Activated naive CD4-positive, alpha-beta T cell treated with anti-CD3 and anti-CD28 coated beads for 36 hours (primary cell): Measurements from ENCODE around the gene CACNA2D3. TPM values are rescaled to one million over a fixed set of nuclear protein-coding genes. Genes with fewer than 3 reads are reported as not detected.

Experiments used
- CTCF ChIA-PET: fragments of 350-600 bp; sonication (Branson Sonifier 250); formaldehyde crosslinking; loops from one replicate; lab custom pipeline; 2021; ENCODE audit warnings: antibody characterized with exemption; lab: Charles Lee
- DNase-seq: peaks from one replicate; pipeline ENCODE4 v3.0.0-alpha.2; 2020
- H3K27ac Mint-ChIP-seq: one replicate; pipeline ENCODE4 v1.8.0; 2021; ENCODE audit warnings: mild to moderate bottlenecking, mixed read lengths
- H3K27me3 Mint-ChIP-seq: one replicate; pipeline ENCODE4 v1.8.0; 2021; ENCODE audit warnings: low read depth, mixed read lengths
- H3K36me3 Mint-ChIP-seq: one replicate; pipeline ENCODE4 v1.8.0; 2021; ENCODE audit warnings: low read depth, mixed read lengths
- H3K4me1 Mint-ChIP-seq: one replicate; pipeline ENCODE4 v1.8.0; 2021; ENCODE audit warnings: low read depth, mixed read lengths
- H3K4me3 Mint-ChIP-seq: one replicate; pipeline ENCODE4 v1.8.0; 2021; ENCODE audit warnings: mild to moderate bottlenecking, moderate library complexity, mixed read lengths
- H3K9me3 Mint-ChIP-seq: one replicate; pipeline ENCODE4 v1.8.0; 2021; ENCODE audit warnings: mixed read lengths
- intact Hi-C: fragments of 100-400 bp; cut with micrococcal nuclease; formaldehyde crosslinking; loops from one replicate; pipeline ENCODE4 v1.15.1; 2023
- total RNA-seq, 2 experiments: library from RNA; stranded (reverse); gene quantifications; one replicate each; pipeline ENCODE4 v1.2.3, GENCODE V29; 2021

The CACNA2D3 gene
- total RNA-seq, 2 experiments from 2014 or later = not detected

DNA sequence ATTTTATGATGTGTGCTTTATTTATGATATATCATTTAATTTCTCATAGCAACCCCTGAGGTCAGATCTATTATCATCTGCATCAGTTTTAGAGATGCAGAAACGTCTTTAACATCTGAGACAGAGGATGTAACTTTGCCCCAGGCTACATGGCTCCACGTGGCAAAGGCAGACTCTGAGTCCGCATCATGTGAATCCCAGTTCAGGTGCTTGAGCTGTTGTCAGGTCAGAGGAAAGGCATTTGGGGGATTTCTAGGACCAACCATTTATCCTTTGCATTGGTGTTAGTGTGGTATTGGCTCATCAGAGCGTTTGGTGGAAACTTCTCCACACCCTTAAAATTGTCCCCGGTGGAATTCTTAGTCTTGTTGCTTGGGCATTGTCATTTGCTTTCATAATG lies 10.8 kb downstream of the CACNA2D3 start:
- intact Hi-C loops = no loop called here
- CTCF ChIA-PET = no interaction called here
- Mint-ChIP-seq H3K9me3 (no peaks in the 10 kb centered on the region), H3K27me3 (peaks cover 12% of the 10 kb centered on the region), H3K4me3 (no peak overlapping the region), H3K4me1 (no peaks in the 10 kb centered on the region), H3K36me3 (no peaks in the 10 kb centered on the region), H3K27ac (no peak overlapping the region)
- DNase-seq = no peak

- H3K27ac Mint-ChIP-seq = no peak overlapping the region
- no peaks in the 10 kb centered on the region for H3K36me3 Mint-ChIP-seq
- intact Hi-C loops = no loop called here
- H3K9me3 Mint-ChIP-seq = no peaks in the 10 kb centered on the region
- H3K4me1 Mint-ChIP-seq = no peaks in the 10 kb centered on the region
- DNase-seq = no peak
- CTCF ChIA-PET = no interaction called here
- no peak overlapping the region for H3K4me3 Mint-ChIP-seq
- peaks cover 5% of the 10 kb centered on the region for H3K27me3 Mint-ChIP-seq
Observed at GRCh38 chr3:54134155-54134554, 11.8 kb downstream of the CACNA2D3 start.

GRCh38 chr3:54134713-54135112 lies 12.4 kb downstream of the CACNA2D3 start:
- Mint-ChIP-seq H3K4me3 (no peak overlapping the region), H3K27ac (no peak overlapping the region), H3K27me3 (peaks cover 5% of the 10 kb centered on the region), H3K4me1 (no peaks in the 10 kb centered on the region), H3K9me3 (no peaks in the 10 kb centered on the region), H3K36me3 (no peaks in the 10 kb centered on the region)
- DNase-seq = no peak
- CTCF ChIA-PET = no interaction called here
- intact Hi-C loops = no loop called here

- DNase-seq = no peak
- Mint-ChIP-seq H3K36me3 (no peaks in the 10 kb centered on the region), H3K4me3 (no peak overlapping the region), H3K4me1 (no peaks in the 10 kb centered on the region), H3K27me3 (peaks cover 9% of the 10 kb centered on the region), H3K9me3 (no peaks in the 10 kb centered on the region), H3K27ac (no peak overlapping the region)
- intact Hi-C loops = no loop called here
- CTCF ChIA-PET = no interaction called here
Observed at GRCh38 chr3:54137311-54137710, 15.0 kb downstream of the CACNA2D3 start.

DNA sequence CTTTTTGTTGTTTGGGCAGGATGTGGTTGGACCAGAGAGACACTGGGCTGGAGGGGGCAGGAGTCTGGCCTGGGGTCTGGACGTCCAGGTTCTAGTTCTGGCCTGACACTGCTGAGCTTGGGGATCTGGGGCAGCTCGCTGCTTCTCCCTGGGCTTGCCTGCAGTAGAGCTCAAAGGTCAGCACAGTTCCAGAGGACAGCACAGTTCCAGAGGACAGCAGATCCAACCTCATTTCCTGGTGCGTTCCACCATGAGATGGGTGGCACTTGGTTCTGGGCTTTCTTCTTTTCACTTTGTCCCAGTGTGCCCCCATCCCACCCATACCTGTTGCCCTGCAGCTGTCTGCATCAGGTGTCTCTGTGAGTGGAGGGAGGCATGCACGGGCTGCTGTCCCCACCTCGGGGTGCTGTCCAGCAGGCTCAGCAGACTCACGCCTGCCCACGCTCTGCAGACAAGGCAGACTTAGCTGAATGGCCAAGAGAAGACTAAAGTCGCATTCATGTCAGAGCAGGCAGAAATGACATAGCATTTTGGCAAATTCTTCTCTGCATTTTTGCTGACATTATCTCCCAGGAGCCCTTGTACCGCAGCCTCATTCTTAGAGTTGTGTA lies 16.7 kb downstream of the CACNA2D3 start:
- no peaks in the 10 kb centered on the region for H3K9me3 Mint-ChIP-seq
- H3K4me3 Mint-ChIP-seq = no peak overlapping the region
- no peaks in the 10 kb centered on the region for H3K4me1 Mint-ChIP-seq
- DNase-seq = no peak
- no peak overlapping the region for H3K27ac Mint-ChIP-seq
- intact Hi-C loops = no loop called here
- CTCF ChIA-PET = no interaction called here
- peaks cover 7% of the 10 kb centered on the region for H3K27me3 Mint-ChIP-seq
- H3K36me3 Mint-ChIP-seq = no peaks in the 10 kb centered on the region

DNA sequence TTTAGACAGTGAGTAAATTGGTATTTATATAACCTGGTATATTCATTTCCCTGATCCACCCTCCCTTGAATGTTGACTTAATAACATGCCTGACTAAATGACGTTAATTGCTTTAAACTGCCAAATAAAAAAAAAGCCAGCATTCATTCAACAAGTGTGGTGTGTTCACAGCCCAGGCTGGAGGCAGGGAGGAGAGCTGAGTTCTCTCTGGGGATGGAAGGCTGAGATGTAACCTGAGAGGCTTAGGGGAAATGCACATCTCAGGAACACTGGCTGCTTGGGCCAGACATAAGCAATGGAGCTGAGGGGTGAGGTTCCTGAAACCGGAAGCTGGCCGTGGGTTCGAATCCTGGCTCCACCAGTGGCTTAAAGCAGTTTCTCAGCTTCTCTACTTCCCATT lies 17.3 kb downstream of the CACNA2D3 start:
- peaks cover 7% of the 10 kb centered on the region for H3K27me3 Mint-ChIP-seq
- CTCF ChIA-PET = no interaction called here
- intact Hi-C loops = no loop called here
- H3K4me1 Mint-ChIP-seq = no peaks in the 10 kb centered on the region
- no peak for DNase-seq
- H3K27ac Mint-ChIP-seq = no peak overlapping the region
- H3K4me3 Mint-ChIP-seq = no peak overlapping the region
- no peaks in the 10 kb centered on the region for H3K9me3 Mint-ChIP-seq
- H3K36me3 Mint-ChIP-seq = no peaks in the 10 kb centered on the region

GRCh38 chr3:54144284-54144683 lies 21.9 kb downstream of the CACNA2D3 start:
- Mint-ChIP-seq H3K4me1 (no peaks in the 10 kb centered on the region), H3K36me3 (no peaks in the 10 kb centered on the region), H3K27me3 (peaks cover 19% of the 10 kb centered on the region), H3K4me3 (no peak overlapping the region), H3K27ac (no peak overlapping the region), H3K9me3 (no peaks in the 10 kb centered on the region)
- DNase-seq = no peak
- CTCF ChIA-PET = no interaction called here
- intact Hi-C loops = no loop called here

DNA sequence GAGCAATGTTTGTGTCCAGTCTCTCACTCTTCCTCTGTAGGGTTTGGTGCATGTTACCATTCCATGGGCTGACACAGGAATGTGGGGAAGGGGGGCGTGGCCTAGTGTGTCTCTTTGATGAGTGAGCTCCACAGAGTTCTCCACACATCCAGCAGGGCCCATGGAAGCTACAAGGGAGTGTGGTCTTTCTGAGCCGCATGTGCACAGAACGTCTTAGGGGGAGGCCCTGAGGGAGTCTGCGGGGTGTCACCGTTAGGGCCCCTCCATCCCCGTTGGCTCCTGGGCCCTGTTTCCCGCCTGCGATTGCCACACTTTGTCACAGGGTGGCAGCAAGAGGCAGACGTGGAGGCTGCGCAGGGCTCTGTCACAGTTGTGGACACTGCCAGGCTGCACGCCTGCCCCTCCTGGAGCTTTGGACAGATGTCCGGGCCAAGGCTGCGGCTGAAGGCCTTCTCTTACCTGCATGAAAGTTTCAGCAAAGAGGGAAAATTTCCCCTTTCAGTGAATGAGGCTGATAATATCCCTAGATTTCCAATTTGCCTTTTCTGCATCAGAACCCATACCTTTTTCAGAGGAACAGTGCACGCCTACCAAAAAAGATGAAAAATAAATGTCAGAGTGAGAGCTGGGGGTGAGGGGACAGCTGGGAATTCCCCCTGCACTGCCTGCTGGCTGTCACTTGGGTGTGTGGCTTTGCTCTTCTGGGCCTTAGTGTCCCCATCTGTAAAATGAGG lies 24.3 kb downstream of the CACNA2D3 start:
- intact Hi-C loops = no loop called here
- DNase-seq = peak; percentile 19
- CTCF ChIA-PET = no interaction called here
- Mint-ChIP-seq H3K27me3 (peaks cover 14% of the 10 kb centered on the region), H3K4me1 (no peaks in the 10 kb centered on the region), H3K4me3 (no peak overlapping the region), H3K9me3 (no peaks in the 10 kb centered on the region), H3K27ac (no peak overlapping the region), H3K36me3 (no peaks in the 10 kb centered on the region)

GRCh38 chr3:54150864-54151467 lies 28.6 kb downstream of the CACNA2D3 start:
- no peak for DNase-seq
- Mint-ChIP-seq H3K4me1 (no peaks in the 10 kb centered on the region), H3K4me3 (no peak overlapping the region), H3K36me3 (no peaks in the 10 kb centered on the region), H3K9me3 (no peaks in the 10 kb centered on the region), H3K27ac (no peak overlapping the region), H3K27me3 (peaks cover 12% of the 10 kb centered on the region)
- intact Hi-C loops = no loop called here
- CTCF ChIA-PET = no interaction called here

GRCh38 chr3:54153477-54153876 lies 31.1 kb downstream of the CACNA2D3 start:
- Mint-ChIP-seq H3K27ac (no peak overlapping the region), H3K4me3 (no peak overlapping the region), H3K27me3 (peaks cover 2% of the 10 kb centered on the region), H3K9me3 (no peaks in the 10 kb centered on the region), H3K4me1 (no peaks in the 10 kb centered on the region), H3K36me3 (no peaks in the 10 kb centered on the region)
- no peak for DNase-seq
- CTCF ChIA-PET = no interaction called here
- intact Hi-C loops = no loop called here

GRCh38 chr3:54157860-54158259 lies 35.5 kb downstream of the CACNA2D3 start:
- H3K27ac Mint-ChIP-seq = no peak overlapping the region
- CTCF ChIA-PET = no interaction called here
- H3K9me3 Mint-ChIP-seq = no peaks in the 10 kb centered on the region
- H3K4me3 Mint-ChIP-seq = no peak overlapping the region
- peaks cover 2% of the 10 kb centered on the region for H3K27me3 Mint-ChIP-seq
- no peak for DNase-seq
- intact Hi-C loops = no loop called here
- no peaks in the 10 kb centered on the region for H3K4me1 Mint-ChIP-seq
- H3K36me3 Mint-ChIP-seq = no peaks in the 10 kb centered on the region

DNA sequence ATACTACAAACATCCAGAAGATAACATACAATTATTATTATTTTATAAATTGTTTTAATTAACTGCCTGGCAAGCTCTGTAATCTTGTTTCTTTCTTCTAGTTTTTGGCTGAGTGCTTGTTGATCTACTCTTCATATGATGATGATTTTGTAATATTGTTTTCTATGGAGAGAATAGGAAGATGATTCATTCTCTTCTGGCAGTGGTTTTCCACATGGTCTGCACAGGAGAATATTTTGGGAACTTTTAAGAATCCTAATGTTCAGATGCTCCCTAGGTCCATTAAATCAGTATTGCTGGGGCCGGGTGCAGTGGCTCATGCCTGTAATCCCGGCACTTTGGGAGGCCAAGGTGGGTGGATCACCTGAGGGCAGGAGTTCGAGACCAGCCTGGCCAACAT lies 37.6 kb downstream of the CACNA2D3 start:
- Mint-ChIP-seq H3K27ac (no peak overlapping the region), H3K4me1 (no peaks in the 10 kb centered on the region), H3K9me3 (no peaks in the 10 kb centered on the region), H3K36me3 (no peaks in the 10 kb centered on the region), H3K4me3 (no peak overlapping the region), H3K27me3 (peaks cover 2% of the 10 kb centered on the region)
- intact Hi-C loops = no loop called here
- DNase-seq = no peak
- CTCF ChIA-PET = no interaction called here

GRCh38 chr3:54163441-54163840 lies 41.1 kb downstream of the CACNA2D3 start:
- Mint-ChIP-seq H3K27ac (no peak overlapping the region), H3K9me3 (no peaks in the 10 kb centered on the region), H3K36me3 (no peaks in the 10 kb centered on the region), H3K4me1 (no peaks in the 10 kb centered on the region), H3K4me3 (no peak overlapping the region), H3K27me3 (no peaks in the 10 kb centered on the region)
- intact Hi-C loops = no loop called here
- CTCF ChIA-PET = no interaction called here
- DNase-seq = no peak
